Neural cell (in vitro differentiated cells): ENCODE measurements around the gene F9.

ENCODE experiments used
- EZH2 ChIP-seq: fragments of 200-600, 300-800 bp; shearing (Covaris generic), sonication (generic); IDR thresholded peaks from 2 replicates; pipeline ENCODE4 v1.6.1; 2014; ENCODE audit warnings: antibody characterized with exemption, low read length, borderline replicate concordance, mild to moderate bottlenecking; ENCODE audit not compliant: insufficient read depth, poor library complexity, severe bottlenecking
- POLR2AphosphoS5 ChIP-seq: IDR thresholded peaks from 2 replicates; pipeline ENCODE4 v1.6.1; 2012
- RAD21 ChIP-seq: fragments of 450-650 bp; conservative IDR thresholded peaks from 2 replicates; pipeline ENCODE4 v1.6.1; 2014; ENCODE audit warnings: antibody characterized with exemption, mild to moderate bottlenecking, moderate library complexity
- TF ChIP-seq, protein P1 (sequence below): fragments of 450-650 bp; IDR thresholded peaks from 2 replicates; pipeline ENCODE4 v1.5.1; 2014; ENCODE audit warnings: antibody characterized with exemption, mild to moderate bottlenecking, moderate library complexity; ENCODE audit not compliant: poor library complexity, severe bottlenecking

DNA sequence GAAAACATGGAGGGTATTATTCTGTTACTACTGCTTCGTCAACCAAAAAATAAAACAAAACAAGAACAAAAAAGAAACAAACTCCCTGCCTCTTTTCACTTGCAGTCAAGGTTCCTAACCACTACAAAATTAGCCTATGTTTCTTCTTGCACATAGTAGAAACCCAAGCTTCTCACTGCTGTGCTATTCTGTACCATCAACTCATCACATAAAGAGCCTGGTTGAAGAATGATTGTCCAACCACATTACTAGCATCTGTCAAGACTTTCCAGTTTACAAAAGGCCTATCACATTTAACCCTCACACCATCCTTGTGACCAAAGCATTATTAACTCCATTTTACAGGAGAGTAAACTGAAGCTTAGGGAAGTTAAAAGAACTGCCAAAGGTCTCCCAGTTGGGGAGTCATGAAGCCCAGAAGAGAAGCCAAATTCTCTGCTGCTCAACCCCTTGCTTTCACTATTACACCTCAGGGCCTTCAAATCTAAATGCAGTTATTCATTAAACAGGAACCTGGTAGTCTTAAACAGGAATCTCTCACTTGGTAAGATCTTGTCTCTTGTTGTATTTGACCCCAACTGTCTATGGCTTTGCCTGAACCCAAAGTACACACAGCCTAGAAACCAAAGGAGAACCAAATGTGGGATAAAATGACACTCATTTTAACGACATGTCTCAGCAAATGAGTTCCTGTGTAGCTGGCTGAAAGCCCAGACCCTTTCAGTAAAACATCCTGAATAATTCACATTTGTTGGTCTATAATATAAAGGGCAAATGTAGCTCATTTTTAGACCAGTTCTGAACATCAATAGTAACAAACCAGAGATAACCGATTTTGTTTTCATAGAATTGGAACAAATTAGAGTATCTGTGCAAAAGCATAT, 8.6 kb downstream of the F9 start:
- TF ChIP-seq EZH2 (no peak), RAD21 (no peak), POLR2AphosphoS5 (no peak)
- TF ChIP-seq, protein P1, sequence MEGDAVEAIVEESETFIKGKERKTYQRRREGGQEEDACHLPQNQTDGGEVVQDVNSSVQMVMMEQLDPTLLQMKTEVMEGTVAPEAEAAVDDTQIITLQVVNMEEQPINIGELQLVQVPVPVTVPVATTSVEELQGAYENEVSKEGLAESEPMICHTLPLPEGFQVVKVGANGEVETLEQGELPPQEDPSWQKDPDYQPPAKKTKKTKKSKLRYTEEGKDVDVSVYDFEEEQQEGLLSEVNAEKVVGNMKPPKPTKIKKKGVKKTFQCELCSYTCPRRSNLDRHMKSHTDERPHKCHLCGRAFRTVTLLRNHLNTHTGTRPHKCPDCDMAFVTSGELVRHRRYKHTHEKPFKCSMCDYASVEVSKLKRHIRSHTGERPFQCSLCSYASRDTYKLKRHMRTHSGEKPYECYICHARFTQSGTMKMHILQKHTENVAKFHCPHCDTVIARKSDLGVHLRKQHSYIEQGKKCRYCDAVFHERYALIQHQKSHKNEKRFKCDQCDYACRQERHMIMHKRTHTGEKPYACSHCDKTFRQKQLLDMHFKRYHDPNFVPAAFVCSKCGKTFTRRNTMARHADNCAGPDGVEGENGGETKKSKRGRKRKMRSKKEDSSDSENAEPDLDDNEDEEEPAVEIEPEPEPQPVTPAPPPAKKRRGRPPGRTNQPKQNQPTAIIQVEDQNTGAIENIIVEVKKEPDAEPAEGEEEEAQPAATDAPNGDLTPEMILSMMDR = no peak
